HG02759 (cell line): ENCODE data around the gene HABP4.

Source experiments
- ATAC-seq: cut with Tn5 transposase; IDR thresholded peaks from one replicate; pipeline ENCODE4 v1.9.1; 2021; ENCODE audit warnings: mild to moderate bottlenecking, moderate library complexity; ENCODE audit not compliant: unreplicated experiment

The HABP4 gene

DNA sequence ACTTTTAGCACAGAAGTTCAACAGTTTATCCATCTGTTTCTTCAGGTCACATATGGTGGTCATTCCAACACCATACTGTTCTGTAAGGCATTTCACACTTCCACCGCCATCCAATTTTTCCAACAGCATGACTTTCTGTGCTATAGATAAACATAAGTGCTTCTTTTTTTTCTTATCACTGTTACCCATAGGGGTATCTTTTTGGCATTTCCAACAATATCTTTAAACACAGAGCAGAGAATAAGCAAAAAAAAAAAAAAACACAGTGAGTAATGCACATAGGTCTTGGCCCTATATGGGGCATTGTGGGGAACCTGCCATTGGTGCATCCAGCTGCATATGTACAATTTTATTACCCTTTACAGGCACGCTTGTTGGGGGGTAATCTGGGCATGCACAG lies 19.6 kb upstream of the HABP4 start:
- no peak for ATAC-seq

DNA sequence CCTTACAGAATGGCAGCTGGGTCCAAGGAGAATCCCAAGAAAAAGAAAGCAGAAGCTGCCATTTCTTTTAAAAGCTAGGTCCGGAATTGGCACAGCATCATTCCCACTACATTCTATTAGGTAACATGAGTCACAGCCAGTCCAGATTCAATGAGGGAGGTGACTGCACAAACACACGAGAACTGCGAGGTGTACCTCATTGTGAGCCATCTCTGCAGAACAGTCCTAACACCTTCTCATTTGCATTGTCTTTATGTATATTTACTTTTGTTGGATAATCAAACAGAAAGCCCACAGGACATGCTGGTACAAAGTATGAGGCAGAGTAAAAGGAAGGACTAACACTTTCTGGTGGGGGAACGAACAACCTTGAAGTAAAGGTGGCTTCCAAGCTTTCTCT lies 14.6 kb upstream of the HABP4 start:
- no peak for ATAC-seq

DNA sequence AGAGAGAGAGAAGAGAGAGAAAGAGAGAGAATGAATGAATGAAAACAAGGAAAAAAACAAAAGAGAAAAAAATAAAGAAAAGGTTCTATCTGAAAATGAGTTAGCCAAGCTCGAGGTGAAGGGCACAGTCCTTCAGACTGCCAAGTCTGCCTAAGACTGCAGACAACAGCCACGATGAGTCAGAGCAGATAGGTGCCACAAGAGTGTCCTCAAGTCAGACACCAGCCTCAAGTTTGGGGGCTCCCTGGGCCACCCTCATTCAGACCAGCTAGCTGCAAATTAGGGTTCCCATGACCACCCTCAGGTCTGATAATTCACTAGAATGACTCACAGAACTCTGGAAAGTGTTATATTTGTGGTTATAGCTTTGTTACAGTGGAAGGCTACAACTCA lies 13.9 kb upstream of the HABP4 start:
- ATAC-seq, result no peak

DNA sequence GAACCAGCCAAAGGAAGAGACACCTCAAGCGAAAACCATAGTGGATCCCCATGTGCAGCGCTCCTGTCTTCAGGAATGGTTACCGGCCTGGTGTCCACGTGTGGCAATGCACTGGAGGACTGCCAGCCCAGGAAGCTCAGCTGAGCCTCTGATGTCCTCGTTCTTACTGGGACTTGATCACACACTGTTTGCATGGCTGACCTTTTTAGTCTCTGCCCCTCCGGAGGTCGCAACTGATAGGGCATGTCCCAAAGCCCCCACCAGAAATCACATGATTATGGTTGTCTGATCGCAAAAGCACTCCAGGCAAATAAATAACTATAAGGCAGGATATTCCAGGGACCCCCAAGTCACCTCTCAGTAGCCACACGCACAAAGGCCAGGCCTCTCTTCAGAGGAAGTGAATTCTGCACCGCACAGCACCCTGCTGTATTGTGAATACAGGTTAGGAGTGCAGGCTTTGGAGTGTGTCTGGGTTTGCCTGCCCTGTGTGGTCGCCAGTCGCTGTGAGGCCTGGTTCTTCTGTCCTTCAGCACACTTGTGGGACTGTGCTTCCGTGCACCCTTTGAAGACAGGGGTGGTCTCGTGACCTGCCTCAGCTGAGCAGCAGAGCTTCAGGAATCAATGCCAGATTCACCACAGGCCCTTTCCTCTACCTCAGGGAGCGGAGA lies 13.4 kb upstream of the HABP4 start:
- no peak for ATAC-seq

DNA sequence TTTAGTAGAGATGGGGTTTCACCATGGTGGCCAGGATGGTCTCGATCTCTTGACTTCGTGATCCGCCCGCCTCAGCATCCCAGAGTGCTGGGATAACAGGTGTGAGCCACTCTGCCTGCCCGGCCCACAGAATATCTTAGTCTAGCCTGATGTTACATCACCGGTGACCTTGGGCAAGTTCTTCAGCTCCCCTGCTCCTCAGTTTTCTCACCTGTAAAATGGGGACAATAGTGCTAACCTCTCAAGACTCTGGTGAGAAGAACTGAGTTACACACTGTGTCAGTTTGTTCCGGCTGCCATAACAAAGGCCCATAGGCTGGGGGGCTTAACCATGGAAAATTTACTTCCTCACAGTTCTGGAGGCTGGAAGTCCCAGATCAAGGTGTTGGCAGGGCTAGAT lies 12.5 kb upstream of the HABP4 start:
- no peak for ATAC-seq

DNA sequence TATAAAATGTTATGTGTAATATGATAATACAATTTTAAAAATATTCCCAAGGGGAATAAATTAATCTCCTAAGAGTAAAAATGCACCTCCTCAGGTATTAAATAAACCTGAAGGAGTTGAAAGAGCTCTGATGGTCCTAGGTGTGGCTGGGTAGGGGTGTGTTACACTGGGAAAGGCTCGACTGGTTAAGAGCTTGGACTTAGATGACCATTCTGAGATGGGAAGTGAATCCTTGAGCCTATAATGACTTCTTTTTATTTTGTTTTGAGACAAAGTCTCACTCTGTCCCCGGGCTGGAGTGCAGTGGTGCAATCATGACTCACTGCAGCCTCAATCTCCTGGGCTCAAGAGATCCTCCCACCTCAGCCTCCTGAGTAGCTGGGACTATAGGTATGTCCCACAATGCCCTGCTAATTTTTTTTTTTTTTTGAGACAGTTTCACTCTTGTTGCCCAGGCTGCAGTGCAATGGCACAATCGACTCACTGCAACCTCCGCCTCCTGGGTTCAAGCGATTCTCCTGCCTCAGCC lies 9.2 kb upstream of the HABP4 start:
- ATAC-seq, result no peak

DNA sequence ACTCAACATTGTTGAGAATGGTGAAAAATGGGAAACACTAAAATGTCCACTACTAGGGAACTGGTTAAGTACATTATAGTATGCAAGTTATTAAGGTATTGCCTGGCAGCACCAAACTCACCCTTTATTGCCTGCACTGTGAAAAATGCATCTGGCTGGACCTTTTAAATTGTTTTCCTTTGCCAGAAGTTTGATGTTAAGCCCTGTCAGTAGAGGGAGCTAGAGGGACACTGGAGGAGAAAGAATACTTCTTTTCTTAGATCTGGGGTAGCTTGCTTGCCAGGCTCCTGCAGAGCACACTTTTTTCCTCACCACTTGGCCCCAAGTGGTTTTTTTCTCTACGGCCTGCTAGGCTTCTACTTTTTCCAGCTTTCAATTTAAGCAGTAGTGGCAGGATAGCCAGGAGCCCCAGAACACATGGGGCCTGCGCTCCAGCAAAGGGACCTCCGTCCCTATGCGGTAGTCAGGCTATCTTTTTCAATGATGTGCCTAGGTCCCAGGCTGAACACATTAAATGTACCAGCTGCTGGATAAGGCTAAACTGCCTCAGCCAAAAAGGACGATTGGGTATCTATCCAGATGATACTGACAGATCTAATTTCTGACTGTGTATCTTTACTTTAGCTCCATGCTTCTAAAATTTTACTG lies 8.0 kb upstream of the HABP4 start:
- no peak for ATAC-seq

DNA sequence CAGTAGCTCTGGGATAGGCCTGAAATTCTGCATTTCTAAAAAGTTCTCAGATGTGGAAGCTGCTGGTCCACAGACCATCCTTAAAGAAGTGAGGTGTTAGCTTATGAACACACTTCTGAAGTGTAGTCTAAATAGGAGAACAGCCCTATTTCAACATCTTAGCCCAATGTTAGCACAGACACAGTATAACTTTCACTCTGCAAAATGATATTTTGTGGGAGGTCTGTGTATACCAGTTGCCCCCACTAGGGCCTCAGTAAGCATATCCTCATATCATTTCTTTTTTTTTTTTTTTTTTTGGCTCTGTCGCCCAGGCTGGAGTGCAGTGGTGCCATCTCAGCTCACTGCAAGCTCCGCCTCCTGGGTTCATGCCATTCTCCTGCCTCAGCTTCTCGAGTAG lies 7.5 kb upstream of the HABP4 start:
- no peak for ATAC-seq

DNA sequence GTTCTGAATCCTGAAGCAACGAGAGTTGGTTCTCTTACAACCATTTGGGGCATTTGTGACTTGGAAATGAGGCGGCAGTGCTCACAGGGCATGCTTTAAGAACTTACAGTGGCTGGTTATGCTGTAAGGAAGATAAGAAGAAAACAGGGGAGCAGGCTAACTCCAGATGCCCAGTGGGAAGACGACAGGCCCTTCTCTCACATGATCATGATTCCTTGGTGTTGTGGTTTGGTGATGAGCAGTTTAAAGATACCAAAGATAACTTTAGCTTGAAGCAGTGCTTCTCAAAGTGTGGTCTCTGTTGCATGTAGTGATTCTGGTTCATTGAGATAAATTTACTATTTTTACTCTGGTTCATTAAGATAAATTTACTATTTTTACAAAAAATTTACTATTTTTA lies 2.6 kb upstream of the HABP4 start:
- ATAC-seq, result no peak

DNA sequence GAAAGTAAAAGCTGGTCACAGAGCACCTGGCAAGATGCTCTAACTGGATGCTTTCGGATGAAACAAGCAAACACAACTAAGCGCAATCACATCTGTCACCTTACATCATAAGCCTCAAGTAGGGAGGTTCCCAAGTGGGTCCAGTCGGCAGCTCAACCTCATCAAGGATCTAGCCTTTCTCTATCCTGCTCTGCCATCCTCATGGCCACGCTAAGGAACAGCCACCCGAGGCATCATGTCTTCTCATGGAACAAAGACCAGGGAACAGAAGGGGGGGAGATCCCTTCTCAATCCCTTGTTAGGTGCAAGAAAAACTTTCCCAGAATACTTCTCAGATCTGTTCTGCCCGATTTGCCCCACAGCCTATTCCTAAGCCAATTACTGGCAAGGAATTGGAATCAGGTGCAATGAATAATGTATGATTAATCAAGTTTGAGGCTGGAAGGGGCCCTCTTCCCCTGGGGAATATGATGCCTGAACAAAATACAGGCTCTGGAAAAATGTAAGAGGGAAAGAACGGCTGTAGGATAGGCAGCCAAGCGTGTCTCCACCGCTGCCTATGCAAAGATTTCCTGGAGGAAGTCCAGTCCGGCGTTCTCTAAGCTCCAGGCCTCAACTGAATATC lies 1.3 kb upstream of the HABP4 start:
- no peak for ATAC-seq

DNA sequence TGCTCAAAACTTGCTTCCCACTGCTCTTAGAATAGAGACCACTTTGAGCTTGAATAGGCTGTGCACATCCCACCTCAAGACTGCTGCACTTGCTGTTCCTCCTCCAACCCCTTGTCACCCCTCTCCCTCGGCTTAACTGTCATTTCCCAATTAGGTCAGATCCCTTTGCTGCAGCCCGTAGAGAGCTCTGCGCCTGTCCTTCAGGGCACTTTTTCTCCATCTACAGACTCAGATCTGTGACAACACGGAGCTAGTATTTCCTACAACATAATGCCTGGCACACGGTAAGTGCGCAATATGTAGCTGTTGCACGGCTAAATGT lies 485 bp upstream of the HABP4 start:
- peak; percentile 17 for ATAC-seq

DNA sequence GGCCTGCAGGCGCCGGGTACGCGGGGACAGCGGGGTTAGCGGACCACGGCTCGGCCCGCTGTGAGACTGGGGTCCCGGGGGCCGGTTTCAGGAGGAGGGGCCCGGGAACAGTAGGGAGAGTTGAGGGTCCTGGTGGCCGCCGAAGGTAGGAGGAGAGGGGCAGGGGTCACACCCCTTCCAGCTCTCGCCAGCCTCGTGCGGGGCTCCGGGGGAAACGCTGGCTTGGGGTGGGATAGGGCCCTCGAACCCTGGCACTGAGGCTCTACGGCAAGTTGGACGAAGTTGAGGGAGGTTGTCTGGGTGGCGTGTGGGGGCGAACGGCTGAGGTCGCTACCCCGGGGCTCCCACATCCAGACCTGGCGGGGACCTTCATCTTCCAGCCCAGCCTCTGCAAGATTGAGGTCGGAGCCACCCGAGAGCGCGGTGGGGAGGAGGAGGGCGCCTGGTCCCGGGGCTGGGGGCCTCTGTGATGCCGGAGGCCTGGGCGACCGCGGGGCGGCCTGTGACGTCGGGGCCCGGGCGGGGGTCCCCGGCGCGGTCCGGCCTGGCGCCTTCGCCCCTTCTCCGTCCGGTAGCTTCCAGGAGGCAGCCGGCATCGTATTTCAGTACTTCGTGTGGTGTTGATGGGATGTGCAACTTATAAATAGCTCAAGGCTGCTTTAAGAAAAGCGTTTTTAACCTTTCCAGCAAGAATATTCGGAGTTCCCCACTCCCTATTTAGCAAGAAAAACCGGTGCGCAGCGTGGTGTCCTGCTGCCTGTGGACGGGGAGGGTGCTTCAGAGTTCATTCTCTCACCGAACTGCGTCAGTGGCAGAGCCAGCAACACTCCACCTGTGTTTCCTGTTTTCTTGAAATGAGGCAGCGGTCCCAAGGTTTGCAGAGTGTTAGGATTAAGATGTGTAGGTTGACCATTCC lies 902 bp downstream of the HABP4 start:
- ATAC-seq, result peak; percentile 4

DNA sequence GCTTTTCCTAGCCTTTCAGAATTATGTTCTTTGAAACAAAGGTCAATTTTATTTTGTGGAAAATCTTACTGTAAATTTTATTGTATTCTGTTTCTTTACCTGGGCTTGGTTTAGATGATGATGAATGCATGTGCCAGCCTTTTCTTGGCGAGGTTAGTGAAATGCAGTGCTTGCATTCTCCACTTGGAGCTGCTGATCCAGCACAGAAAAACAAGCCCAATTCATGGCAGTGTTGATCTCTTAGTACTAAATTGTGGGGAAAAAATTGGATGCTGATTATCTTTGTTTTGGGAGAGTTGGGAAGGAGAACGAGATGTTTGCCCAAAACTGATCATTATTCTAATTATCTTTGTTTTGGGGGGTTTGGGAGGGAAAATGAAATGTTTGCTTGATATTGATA lies 3.7 kb downstream of the HABP4 start:
- ATAC-seq, result no peak

DNA sequence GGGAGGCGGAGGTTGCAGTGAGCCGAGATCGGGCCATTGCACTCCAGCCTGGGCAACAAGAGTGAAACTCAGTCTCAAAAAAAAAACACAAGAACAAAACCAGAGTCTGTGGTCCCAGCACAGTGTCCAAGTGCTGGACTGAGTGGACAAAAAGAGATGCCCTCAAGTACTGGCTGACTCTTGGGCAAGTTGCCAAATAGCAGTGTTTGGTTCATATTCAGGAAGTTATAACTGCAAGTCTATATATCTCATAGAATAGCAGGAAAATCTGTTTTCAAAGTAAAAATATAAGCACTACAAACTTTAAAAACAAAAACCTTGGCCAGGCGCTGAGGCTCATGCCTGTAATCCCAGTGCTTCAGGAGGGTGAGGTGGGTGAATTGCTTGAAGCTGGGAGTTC lies 7.3 kb downstream of the HABP4 start:
- ATAC-seq, result no peak

DNA sequence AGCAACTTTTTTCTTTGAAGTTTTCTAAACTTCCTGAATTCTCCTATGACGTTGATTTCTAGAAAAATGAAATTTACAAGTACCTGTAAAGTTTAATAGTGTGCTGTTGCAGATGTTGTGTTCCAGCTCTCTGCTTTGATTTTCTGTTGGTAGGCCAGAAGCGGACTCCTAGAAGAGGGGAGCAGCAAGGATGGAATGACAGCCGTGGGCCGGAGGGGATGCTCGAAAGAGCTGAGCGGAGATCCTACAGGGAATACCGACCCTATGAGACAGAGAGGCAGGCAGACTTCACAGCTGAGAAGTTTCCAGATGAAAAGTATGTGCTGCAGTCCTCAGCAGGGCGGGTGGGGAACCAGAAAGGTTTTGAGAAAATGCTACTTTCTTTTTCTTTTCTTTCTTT lies 8.3 kb downstream of the HABP4 start:
- ATAC-seq, result no peak

DNA sequence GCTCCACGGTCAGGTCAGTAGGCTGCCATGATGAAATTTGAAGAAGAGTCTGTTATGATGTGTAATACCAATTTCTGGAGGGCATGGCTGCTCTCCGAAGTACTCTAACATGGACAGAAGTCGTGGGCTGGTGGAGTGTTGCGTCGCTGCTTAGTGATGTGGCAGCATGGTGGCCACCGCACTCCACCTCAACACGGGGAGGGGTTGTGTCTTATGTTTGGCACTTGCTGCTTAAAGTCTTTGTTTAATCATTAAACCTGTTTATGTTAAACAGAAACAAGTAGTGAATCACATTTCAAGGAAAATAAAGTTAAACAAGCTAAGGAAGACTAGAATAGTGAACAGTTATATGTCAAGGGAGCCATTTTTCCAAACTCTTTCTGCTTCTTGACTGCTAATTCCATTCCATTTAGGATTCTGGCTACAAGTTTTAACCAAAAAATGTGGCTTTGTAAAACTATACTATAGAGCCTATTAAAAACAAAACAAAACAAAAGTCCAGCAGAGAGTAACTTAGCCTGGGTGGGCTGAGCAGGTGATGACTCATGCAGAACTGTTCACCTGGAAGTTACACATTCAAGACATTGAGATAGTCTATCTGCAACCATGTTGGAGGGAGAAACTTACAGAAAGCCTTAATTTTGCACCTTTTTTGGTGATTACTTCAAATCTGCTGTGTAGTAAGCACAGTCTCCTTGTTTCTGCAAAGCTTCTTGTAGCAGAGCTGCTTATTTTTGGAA lies 9.5 kb downstream of the HABP4 start:
- no peak for ATAC-seq

DNA sequence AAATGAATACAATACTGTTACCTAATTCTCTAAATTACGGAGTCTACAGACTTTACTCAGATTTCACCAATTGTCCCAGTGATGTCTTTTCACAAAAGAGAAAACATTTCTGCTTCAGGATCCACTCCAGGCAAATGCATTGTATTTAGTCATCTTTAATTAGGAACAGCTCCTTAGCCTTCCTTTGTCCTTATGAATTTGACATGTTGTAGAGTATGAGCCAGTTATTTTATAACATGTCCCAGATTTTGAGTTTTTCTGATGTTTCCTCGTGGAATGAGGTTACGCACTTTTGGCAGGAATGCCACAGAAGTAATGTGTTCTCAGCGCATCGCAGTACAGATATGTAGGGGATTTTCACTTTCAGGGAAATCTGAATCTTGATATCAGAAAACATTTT lies 10.5 kb downstream of the HABP4 start:
- ATAC-seq, result no peak

DNA sequence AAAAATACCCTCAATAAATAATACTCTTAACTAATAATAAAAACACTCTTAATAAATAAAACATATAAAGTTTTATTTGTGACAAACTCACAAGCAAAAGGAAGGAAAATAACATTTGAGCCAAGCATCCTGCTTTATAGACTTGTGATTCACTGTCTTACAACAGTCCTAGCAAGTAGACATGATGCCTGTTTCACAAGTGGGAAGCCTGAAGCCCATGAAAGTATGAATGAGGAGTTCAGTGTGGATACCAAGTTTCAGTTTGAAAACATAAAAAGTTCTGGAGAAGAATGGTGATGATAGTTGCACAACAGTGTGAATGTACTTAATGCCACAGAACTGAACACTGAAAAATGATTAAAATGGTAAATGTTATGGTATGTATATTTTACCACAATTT lies 10.9 kb downstream of the HABP4 start:
- no peak for ATAC-seq

DNA sequence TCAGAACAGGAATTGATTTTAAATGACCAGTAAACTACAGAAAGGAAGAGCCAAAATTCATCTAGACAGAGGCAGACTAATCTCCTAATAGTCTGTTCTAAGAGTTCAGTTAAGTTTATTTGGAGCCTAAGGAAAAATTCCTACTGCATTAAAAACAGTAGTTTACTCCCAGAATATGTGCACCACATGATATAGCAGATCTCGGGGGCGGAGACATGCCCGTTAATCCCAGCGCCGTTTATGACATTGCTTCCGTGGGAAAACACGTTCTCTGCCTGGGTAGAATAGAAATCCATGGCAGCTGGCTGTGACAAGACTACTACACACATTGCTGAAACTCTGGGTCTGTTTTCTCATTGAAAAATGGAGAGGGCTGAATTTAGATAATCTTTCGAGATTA lies 11.4 kb downstream of the HABP4 start:
- ATAC-seq, result no peak

DNA sequence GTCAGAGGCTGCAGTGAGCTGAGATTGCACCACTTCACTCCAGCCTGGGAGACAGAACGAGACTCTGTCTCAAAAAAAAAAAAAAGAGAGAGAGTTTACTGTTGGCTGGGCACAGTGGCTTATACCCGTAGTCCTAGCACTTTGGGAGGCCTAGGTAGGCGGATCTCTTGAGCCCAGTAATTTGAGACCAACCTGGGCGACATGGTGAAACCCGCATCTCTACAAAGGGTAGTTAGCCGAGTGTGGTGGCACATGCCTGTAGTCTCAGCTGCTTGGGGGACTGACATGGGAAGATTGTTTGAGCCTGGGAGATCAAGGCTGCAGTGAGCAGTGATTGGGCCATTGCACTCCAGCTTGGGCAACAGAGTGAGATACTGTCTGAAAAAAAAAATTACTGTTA lies 12.6 kb downstream of the HABP4 start:
- no peak for ATAC-seq

DNA sequence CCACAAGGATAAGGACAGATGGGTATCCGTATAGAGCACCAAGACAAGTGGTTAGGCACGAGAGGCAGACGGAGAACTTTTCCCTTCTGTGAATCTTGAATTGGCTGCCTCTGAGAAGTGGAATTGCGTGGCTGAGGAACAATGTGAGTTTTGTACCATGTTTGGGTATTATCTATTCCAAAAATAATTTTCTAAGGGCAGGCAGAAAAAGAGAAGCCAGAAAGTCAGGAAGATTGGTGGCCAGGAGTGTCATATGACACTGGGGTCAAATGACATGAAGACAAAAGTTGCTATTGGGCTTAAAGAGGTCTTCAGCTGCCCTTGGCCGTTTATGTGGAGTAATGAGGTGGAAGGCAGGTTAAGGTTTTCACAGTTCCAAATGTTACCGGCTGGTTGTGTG lies 14.5 kb downstream of the HABP4 start:
- no peak for ATAC-seq
